Anterior cingulate cortex (tissue), 58 donors: ENCODE measurements around the gene CD6.
A peak's percentile ranks its signal among the peaks of the same experiment; 100 is the strongest.

ENCODE experiments used
- DNase-seq, 58 donors: peaks; one replicate each; lab custom pipeline; 2025; lab: John Stamatoyannopoulos, UW

Gene CD6

DNA sequence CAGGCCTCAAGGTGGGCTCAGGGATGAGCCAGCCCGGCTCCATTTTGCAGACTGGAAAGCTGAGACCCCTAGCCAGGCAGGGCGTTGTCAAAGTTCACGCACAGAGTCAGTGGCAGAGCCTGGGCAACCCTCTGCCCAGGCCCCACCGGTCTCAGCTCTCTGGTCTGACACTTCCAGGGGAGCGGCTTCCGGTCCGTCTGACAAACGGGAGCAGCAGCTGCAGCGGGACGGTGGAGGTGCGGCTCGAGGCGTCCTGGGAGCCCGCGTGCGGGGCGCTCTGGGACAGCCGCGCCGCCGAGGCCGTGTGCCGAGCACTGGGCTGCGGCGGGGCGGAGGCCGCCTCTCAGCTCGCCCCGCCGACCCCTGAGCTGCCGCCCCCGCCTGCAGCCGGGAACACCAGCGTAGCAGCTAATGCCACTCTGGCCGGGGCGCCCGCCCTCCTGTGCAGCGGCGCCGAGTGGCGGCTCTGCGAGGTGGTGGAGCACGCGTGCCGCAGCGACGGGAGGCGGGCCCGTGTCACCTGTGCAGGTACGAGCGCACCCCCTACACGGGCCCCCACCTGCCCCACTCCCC is 36.0 kb downstream of the CD6 start:
- no peak for DNase-seq

DNA sequence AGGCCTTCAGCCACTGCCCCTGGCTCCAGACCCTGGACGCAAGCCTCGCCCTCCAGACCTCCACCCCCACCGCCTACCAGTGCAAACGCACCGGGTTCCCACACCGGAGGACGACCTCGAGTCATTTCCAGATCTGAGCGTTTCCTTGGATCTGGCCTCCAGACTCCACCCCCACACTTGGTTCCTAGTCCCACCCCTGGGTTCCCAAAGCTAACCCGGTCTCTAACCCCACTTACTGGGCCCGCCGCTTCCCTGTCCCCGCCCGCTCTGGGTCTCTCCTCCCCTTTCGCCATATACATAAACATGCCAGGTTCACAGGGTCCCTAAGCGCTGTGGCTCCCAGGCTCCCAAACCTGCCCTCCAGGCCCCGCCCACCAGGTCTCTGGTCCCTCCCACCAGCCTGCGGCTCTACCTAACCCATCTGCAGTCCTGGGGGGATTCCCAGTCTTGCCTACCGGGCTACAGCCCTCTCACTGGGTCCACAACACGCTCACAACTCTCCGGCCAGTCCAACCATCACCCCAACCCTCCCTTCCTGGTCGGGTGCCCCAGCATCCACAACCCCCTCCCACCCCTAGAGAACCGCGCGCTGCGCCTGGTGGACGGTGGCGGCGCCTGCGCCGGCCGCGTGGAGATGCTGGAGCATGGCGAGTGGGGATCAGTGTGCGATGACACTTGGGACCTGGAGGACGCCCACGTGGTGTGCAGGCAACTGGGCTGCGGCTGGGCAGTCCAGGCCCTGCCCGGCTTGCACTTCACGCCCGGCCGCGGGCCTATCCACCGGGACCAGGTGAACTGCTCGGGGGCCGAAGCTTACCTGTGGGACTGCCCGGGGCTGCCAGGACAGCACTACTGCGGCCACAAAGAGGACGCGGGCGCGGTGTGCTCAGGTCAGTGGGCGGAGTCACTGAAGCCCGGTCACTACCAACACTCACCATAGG is 36.7 kb downstream of the CD6 start:
- DNase-seq = peak in 3 of 58 donors; percentile 4 to 31 (median 13)

DNA sequence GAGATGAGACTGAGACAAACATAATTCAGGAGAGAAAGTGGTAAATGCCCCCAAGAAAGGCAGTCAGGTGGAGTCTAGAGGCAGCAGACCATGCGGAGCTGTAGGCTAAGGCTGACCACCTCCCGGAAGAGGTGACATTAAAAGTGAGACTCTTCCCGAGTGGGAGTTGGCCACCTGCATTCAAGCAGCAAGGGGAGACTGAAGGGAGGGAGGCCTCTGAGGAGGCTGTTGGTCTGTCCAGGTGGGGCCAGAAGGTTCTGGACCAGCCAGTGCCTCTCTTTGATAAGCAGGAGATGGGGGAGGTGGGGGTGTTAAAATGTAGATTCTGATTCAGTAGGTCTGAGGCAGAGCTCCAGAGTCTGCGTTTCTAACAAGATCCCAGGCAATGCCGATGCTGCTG is 37.5 kb downstream of the CD6 start:
- DNase-seq = no peak

DNA sequence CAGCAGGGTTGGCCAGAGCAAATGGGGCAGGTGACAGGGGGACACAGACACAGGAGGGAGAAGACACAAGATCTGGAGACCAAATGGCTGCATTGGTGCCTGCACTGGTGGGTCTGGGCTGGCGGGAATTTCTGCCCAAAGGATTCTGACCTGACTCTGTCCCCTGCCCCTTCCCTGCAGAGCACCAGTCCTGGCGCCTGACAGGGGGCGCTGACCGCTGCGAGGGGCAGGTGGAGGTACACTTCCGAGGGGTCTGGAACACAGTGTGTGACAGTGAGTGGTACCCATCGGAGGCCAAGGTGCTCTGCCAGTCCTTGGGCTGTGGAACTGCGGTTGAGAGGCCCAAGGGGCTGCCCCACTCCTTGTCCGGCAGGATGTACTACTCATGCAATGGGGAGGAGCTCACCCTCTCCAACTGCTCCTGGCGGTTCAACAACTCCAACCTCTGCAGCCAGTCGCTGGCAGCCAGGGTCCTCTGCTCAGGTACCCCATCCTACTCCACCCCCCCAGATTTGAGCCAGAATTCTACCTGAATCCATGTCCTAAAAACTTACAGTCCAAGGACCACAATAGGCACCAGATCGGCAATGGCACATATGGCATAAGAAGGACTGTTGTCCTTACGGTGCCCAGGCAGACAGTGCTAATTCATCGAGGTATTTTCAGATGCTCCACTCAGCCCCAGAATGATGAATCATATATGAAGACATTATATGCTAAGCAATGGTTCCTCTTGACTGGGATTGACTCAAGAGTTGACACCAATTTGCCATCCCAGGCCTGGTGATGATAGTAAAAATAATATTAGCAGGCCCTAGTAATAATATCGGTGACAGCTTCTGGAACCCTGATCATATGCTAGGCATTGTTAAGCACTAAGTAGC is 38.2 kb downstream of the CD6 start:
- no peak for DNase-seq

DNA sequence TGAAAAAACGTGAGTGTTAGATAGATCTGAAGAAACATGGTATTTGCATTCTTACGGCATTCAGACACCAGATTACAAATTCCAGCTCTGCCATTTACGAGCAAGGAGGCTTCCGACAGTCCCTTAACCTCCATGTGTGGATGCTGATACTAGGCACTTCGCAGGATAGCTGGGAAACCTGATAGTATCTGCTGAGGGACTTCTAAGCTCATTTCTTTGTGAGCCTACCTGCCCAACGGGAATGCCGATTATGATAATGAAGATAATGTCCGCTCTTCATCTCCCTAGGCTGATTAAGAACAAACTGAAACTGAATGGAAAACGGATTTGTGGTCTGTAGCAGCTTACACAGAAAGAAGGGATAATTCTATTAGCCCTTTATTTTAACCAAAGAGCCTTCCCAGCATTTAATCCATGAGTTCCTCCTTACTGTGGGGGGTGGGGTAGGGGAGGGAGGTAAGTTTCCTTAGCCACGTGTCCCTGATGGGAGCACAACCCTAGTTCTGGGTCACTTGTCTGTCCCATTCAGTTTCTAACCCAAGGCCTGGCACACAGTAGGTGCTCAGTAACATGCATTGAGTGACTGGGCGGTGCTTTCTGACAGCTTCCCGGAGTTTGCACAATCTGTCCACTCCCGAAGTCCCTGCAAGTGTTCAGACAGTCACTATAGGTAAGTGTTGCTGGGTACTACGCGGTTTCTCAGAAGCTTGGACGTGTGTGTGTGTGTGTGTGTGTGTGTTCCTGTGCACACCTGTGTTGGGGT is 39.2 kb downstream of the CD6 start:
- no peak for DNase-seq

DNA sequence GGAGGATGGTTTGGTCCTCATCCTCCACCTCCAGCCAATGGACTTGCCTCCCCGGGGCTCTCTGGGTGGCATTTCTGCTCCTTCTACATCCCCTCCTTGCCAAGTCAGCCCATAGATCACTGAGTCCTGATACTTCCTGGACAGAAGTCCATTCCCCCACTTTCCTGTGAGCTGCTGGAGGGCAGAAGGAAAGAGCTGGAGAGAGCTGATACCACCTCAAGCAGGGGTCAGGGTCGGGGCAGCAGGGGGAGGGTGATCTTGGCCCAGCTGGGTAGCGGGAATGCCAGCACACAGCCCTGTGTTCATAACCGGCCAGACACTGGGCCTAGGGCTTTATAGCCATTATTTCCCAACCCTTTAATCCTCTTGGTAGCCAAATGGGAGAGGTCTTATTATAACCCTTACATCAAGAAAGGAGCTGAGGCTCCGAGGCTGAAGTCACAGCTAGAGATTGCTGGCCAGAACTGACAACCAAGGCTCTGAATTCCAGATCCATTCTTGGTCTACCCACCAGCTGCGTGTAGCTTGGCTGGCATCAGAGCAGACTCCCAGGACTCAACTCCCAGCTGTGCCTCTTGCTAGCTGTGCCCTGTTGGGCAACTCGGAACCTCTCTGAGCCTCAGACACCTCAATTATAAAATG is 39.9 kb downstream of the CD6 start:
- DNase-seq = no peak

DNA sequence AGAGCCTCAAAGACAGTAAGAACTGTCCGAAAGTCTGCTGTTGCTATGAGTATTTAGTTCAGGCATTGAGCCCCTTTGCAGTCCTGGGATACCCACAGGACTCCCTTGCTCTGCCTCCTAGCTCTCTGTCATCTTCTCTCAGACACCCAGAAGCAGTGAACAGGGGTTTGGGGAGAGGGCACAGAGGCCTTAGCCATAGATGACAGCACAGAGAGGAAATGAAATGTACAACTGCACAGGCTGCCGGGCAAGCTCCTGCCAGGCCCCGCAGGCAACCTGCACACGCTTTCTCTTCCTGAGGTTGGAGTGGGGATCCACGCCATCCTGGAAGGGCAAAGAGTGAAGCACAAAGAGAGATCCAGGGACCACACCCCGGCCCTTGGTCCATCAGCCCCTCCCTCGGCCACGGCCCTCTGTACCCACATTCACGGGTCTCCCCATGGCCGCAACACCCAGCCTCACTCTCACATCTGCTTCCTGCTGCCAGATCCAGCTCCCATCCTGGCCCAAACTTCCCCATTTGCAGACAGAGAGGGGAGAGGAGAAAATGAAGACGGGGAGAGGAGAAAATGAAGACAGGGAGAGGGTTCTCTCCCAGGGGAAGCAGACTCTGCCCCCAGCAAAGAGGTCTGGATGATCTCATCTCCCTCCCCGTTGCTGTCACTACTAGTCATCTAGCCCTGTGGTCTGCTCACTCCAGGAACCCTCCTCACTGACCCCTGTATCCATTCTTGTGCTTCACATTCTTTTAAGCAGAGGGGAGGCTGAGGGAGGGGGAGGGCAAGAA is 40.7 kb downstream of the CD6 start:
- peak in 2 of 58 donors; percentile 5 to 25 for DNase-seq

DNA sequence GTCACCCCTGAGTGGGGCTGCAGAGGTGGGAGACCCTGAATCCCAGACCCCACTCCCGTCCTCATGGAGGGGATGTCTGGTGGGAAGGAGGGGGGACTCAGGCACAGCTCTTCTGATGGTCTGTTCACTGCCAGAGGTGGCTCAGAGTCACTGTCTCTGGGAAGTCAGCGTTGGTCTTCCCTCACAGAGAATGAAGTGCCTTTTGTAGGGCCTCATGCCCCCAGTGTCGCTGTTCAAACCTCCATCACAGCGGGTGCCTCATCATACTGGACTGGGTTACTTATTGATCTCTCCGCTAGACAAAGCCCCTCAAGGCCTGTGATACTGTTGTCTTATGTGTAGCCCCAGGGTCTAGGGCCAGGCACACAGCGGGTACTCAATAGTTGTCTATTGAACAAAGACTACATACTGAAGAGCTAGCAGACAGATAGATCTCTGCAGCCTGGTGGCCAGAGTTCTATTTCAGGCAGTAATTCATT is 41.3 kb downstream of the CD6 start:
- no peak for DNase-seq

DNA sequence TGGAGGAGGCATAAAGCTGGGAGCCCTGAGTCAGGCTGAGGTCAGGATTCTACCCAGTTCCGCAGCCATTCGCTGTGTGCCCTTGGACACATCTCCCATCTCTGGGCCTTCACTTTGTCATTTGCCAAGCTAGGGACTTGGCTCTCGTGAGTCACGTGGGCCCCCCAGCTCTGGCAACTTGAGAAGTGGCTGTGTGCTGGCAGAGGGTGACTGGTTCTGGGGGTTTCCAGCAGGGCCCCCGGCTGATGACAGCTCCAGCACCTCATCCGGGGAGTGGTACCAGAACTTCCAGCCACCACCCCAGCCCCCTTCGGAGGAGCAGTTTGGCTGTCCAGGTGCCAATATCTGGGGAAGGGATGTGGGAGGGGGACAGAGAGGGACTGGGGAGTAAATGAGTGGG is 46.6 kb downstream of the CD6 start:
- no peak for DNase-seq

DNA sequence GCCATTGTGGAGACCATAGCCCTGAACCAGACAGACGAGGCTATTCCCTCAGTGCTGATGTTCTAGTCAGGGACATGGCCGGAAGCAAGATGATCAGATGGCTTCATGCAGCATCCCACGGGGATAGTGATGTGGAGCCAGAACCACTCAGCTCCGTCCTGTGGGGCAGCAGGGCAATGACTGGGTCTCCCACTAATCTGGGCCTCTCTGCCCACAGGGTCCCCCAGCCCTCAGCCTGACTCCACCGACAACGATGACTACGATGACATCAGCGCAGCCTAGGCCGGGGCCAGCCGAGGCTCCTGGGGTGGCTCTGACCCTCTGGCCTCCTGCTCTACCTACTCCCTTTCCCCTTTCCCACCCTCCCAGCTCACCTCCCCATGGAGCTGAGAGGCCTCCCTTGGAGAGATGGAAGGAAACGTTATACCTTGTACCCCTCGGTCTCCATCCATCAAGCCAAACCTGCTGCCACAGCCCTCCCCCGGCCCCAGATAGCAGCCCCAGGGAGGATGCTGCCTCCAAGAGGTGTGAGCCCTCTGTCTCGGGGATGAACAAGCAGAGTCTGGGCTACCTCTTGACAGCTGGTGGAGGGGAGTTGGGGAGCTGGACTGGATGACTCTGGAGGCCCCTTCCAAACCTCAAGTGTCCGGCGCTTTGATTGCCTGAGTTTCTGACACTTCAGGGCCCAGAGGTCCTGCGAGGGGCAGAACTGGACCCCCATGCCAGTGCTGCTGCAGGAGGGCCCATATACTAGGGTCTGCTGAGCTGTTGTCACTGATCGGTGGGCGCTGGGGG is 47.8 kb downstream of the CD6 start:
- no peak for DNase-seq

DNA sequence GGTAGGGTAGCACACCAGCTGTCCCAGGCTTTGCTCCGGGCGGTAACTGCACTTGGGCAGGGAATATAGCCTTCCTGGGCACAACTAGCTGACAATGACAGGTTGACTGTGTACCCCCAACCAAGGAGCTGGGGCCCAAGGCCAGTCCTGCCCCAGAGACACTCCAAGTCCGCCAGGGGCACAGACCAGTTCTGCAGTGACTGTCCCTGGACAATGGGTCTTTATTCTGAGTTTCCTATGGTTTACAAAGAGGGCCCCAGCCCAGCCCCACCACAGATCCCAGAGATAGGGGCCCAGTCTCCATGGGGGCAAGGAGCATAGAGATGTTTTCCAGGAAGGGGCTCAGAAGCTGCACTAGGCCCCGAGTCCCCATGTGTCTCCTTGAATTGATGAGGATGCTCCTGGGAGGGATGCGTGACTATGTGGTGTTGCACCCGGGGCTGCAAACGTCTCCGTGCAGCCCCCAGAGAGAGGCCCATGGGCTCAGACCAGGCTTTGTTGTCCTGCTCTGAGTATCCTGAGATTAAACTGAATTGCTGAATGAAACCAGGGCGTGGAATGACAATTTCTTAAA is 48.4 kb downstream of the CD6 start:
- DNase-seq = no peak

DNA sequence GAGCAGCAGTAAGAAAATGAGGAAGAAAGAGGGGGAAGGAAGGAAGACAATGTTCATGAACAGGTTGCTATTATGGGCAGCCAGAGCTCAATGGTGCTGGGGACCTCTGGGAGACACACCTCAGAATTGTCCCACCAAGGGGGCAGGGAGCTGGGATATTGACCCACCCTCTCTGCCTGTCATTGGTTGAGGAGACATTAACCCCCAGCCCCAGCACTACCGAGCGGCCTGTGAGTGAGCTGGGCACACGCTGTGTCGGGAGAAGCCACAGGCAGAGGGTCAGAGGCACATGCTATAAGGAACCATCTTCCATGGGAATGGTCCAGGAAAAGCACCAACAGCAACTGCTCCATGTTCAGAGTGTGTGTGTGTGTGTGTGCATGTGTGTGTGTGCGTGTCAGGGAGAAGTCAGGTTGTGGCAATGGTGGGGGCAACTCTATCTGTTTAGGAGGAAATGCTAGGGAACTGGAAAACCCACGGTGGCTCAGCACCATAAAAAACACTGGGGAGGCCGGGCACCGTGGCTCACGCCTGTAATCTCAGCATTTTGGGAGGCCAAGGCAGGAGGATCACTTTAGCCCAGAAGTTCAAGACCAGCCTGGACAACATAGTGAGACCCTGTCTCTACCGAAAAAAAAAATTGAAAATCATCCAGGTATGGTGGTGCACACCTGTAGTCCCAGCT is 49.2 kb downstream of the CD6 start:
- DNase-seq = no peak

DNA sequence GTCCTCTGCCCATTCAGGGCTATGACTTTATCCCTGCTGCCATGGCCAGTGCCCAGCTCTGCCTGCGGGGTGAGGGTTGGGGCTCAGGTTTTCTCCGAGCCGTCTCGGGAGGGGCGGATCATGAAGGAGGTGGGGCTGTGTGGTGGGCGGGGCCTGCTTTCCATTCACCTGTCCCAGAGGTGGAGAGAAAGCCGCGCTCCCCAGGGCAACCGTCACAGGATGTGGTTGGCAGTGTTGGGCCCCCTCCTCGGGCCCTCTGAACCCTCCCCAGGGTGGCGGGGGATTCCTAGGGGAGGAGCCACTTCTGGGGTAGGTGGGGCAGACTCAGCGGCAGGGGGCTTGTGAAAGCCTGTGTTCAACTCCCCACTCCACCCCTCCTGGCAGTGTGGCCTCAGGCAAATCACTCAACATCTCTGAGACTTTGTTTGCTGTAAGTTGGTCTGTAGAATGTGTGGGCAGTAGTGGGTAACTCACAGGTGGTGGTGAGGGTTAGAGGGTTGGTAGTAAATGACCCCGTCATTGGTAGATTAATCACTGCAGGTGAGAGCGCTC is 50.3 kb downstream of the CD6 start:
- no peak for DNase-seq

DNA sequence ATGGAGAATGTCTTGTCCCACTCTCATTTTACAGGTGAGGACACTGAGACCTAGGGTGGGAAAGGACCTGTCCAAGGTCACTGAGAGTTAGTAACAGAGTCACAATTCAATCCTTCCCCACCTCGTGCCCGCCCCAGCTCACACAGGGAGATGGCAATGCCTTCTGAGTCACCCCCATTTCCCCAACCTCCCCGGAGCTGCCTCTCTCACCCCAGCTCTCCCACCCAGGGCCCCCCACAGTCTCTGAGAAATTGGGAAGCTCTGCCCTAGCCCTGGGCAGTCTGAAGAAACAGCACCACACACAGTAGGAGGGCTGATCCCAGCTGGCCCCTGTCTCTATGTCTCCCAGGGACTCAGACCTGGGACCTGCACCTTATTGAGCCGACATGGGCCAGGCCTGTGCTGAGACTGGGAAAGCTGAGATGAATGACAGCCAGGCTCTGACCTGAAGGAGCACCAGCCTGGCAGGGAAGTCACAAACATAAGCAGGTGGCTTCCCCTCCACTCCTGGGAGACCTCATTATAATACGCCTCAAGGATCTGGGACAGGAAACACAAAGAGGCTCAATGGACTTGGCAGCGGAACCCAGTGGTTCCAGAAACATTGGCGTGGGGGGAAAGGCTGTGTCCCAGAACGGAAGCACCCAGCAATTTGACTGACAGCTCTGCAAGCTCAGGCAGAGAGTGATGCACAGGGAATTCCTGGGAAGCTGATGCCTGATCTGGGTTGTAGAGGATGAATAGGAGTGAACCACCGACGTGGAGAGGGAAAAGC is 51.0 kb downstream of the CD6 start:
- DNase-seq = peak in 9 of 58 donors; percentile 11 to 35 (median 24)

DNA sequence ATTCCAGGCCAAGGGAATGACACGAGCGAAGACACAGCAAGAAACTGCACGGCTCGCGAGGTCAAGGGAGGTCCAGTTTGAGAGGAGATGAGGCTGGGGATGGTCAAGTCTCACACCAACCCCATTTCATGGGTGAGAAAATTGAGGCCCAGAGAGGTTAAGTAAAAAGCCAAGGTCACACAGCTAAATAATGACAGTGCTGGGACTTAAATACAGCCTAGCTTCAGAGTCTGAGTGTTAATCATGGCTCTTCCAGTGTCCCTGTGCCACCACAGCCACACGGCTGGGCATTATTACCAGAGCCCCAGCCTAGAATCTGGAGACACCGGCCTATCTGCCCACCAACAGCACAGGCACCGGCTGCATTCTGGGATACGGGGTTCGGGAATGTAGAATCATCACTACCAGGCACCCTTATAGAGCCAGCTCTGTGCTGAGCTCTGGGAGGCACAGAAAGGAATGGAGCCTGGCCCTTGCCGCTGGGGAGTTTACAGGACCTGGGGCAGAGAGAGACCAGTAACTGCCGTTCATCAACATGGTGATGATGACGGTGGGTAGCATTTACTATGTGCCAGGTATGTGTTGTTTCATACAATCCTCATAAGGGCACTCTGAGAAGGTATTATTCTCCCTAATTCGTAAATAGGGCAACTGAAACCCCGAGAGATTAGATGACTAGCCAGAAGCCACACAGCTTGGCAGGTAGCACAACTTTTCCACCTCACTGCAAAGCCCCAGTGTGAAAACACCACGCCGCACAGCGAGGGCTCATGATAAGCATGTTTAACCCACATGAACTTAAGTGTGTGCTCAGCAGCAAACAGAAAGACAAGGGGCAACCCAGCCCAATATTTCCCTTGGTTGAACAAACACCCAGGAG is 51.8 kb downstream of the CD6 start:
- DNase-seq = no peak
